Astrocyte of the cerebellum (primary cell): Measurements from ENCODE around the gene MGP.

Experiments used
- DNase-seq: peaks from one replicate; pipeline ENCODE4 v3.0.0-alpha.2; 2011; ENCODE audit warnings: low read depth
- H3K4me3 ChIP-seq: 2 replicates; pipeline ENCODE4 v1.5.1; 2011; ENCODE audit warnings: mild to moderate bottlenecking, low read depth, low read length, moderate library complexity
- CTCF ChIP-seq: IDR thresholded peaks from 2 replicates; pipeline ENCODE4 v1.5.1; 2012; ENCODE audit warnings: low read length, low read depth, moderate library complexity, mild to moderate bottlenecking; ENCODE audit errors: missing control alignments
- in situ Hi-C: cut with HindIII; loops from 2 replicates; pipeline ENCODE4 v1.10.0; 2017; ENCODE audit warnings: low sequenced_read_pairs

MGP gene

DNA sequence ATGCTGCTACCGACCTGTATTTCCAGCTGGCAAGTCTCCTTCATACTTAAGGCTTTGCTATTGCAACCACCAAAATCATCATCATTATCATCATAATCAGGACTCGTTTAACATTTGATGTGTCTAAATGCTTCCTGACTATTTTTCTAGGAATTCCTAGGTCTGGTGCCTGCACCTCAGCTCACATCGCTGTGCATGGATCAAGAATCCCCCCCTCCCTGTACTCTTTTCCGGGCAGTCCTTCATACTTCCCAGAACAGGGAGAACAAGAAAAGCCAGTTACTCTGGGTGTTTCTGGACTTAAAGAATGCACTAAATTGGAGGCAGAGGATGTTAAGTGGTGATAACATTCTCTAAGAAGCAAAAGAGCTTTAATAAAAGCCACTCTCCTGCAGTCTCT, 43.3 kb upstream of the MGP start:
- in situ Hi-C loops: no loop called here
- no peak overlapping the region for H3K4me3 ChIP-seq

GRCh38 chr12:14927267-14927666, 41.6 kb upstream of the MGP start:
- DNase-seq: no peak
- H3K4me3 ChIP-seq: no peak overlapping the region
- TF ChIP-seq CTCF: no peak
- in situ Hi-C loops: no loop called here

More for the DNA sequence above, 43.3 kb upstream of the MGP start:
- no peak for TF ChIP-seq CTCF
- no peak for DNase-seq

DNA sequence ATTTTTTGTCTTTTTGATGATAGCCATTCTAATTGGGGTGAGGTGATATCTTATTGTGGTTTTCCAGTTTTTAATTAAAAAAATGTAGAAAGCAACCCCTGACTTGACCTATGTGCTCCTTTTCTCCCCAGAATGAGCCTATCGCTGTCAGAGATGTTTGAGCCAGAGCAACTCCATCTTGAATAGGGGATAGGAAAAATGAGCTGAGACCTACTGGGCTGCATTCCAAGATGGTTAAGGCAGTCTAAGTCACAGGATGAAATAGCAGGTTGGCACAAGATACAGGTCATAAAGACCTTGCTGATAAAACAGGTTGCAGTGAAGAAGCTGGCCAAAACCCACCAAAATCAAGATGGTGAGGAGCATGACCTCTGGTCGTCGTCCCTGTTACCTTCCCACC, 38.9 kb upstream of the MGP start:
- in situ Hi-C loops: no loop called here
- no peak for TF ChIP-seq CTCF
- no peak overlapping the region for H3K4me3 ChIP-seq
- DNase-seq: no peak

- no peak for DNase-seq
- TF ChIP-seq CTCF: no peak
- no peak overlapping the region for H3K4me3 ChIP-seq
- in situ Hi-C loops: no loop called here
These were observed 38.3 kb upstream of the MGP start for GRCh38 chr12:14923944-14924343.

DNA sequence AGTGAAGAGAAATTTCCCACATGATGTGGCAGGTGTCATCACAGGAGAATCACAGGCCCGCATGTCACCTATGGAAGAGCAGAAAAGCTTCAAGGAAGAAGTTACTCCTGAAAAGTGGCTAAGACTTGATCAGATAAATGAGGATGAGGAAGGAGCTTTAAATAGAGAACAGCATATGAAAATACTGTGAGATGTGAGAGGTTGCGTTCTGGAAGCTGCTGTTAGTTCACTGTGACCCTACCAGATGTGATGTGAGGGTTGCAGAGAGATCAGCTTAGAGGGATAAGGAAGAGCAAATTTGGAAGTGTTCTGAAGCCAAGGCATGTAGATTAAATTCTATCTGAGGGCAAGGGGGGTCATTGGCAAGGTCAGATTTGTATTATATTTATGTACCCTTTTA, 35.6 kb upstream of the MGP start:
- H3K4me3 ChIP-seq: no peak overlapping the region
- TF ChIP-seq CTCF: no peak
- DNase-seq: no peak
- in situ Hi-C loops: no loop called here

GRCh38 chr12:14920475-14921126, 34.9 kb upstream of the MGP start:
- in situ Hi-C loops: no loop called here
- no peak overlapping the region for H3K4me3 ChIP-seq
- DNase-seq: no peak
- no peak for TF ChIP-seq CTCF
